Nephron progenitor cell (in vitro differentiated cells): ENCODE results near the gene PI4K2B.
"Not testable (repeated sequence)": the region's sequence is repeated elsewhere in the genome, so short reads cannot be mapped to it uniquely, and the experiment has no call there.

Source experiments
- DNase-seq: peaks from one replicate; pipeline ENCODE4 v3.0.0; 2021
- H3K27ac Mint-ChIP-seq: 2 replicates; pipeline ENCODE4 v1.8.0; 2021; ENCODE audit warnings: mild to moderate bottlenecking, moderate library complexity, mixed read lengths
- H3K27me3 Mint-ChIP-seq: 2 replicates; pipeline ENCODE4 v1.8.0; 2021; ENCODE audit warnings: mild to moderate bottlenecking, low read depth, mixed read lengths; ENCODE audit not compliant: poor library complexity
- H3K36me3 Mint-ChIP-seq: 2 replicates; pipeline ENCODE4 v1.8.0; 2021; ENCODE audit warnings: low read depth, mixed read lengths
- H3K4me1 Mint-ChIP-seq: 2 replicates; pipeline ENCODE4 v1.8.0; 2021; ENCODE audit warnings: mixed read lengths
- H3K4me3 Mint-ChIP-seq: 2 replicates; pipeline ENCODE4 v1.8.0; 2021; ENCODE audit warnings: mild to moderate bottlenecking, moderate library complexity, mixed read lengths
- H3K9me3 Mint-ChIP-seq: 2 replicates; pipeline ENCODE4 v1.8.0; 2021; ENCODE audit warnings: mild to moderate bottlenecking, moderate library complexity, mixed read lengths
- CTCF ChIP-seq: fragments of 200-600 bp; sonication (generic); IDR thresholded peaks from 2 replicates; pipeline ENCODE4 v1.5.0; 2021; ENCODE audit warnings: antibody characterized with exemption

PI4K2B gene

DNA sequence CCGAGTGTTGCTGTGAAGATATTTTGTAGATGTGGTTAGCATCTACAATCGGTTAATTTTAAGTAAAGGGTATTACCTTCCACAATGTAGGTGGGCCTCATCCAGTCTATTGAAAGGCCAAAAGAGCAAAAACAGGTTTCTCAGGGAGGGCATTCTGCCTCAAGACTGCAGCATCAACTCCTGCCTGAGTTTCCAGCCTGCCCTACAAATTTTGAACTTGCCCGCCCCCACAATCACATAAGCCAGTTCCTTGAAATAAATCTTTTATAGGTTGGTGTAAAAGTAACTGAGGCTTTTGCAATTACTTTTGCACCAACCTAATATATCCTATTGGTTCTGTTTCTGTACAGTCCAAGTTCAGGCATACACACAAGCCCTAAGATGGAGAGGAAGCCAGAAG, 22.1 kb upstream of the PI4K2B start:
- H3K9me3 Mint-ChIP-seq = peaks cover 41% of the 10 kb centered on the region
- no peak for DNase-seq
- H3K4me3 Mint-ChIP-seq = no peak overlapping the region
- no peaks in the 10 kb centered on the region for H3K36me3 Mint-ChIP-seq
- H3K27me3 Mint-ChIP-seq = no peaks in the 10 kb centered on the region
- no peak overlapping the region for H3K27ac Mint-ChIP-seq
- no peak for TF ChIP-seq CTCF
- no peaks in the 10 kb centered on the region for H3K4me1 Mint-ChIP-seq

- no peak for TF ChIP-seq CTCF
- Mint-ChIP-seq H3K27me3 (no peaks in the 10 kb centered on the region), H3K27ac (no peak overlapping the region), H3K36me3 (no peaks in the 10 kb centered on the region), H3K4me3 (no peak overlapping the region), H3K9me3 (peaks cover 41% of the 10 kb centered on the region), H3K4me1 (no peaks in the 10 kb centered on the region)
- no peak for DNase-seq
These were observed 21.0 kb upstream of the PI4K2B start for GRCh38 chr4:25212822-25213221.

DNA sequence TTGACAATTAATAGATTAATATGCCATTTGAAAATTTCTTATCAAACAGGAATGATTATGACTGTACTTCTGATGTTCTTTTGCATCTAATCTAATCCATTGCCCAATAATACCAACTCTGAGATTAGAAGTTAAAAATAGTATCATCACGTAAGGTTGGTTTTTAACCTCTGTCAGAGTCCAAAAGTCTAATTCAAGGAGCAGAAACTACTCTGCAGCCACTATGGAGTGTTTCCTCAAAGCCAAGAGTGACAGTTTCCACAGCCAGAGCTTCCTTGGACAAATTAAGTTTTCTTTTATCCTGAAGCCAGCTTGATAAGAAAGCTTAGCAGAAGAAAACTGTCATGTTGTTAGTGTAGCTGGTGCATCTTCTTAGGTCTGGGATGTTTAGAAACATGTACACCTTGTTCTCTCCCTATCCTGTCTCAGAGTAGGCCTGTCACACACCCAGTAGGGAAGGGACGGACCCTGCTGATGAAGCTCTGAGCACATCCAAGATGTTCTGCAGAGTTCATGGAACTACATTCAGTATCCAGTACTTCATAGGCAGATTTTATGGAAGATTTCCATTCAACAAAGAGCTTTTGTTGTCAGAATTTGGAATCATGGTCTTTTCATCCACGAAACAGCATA, 20.4 kb upstream of the PI4K2B start:
- no peak for DNase-seq
- H3K4me3 Mint-ChIP-seq = no peak overlapping the region
- TF ChIP-seq CTCF = no peak
- no peaks in the 10 kb centered on the region for H3K27me3 Mint-ChIP-seq
- H3K4me1 Mint-ChIP-seq = no peaks in the 10 kb centered on the region
- no peaks in the 10 kb centered on the region for H3K36me3 Mint-ChIP-seq
- no peak overlapping the region for H3K27ac Mint-ChIP-seq
- peaks cover 41% of the 10 kb centered on the region for H3K9me3 Mint-ChIP-seq

- not testable (repeated sequence) for H3K36me3 Mint-ChIP-seq, H3K4me3 Mint-ChIP-seq, H3K4me1 Mint-ChIP-seq, H3K27me3 Mint-ChIP-seq, DNase-seq, H3K27ac Mint-ChIP-seq
- H3K9me3 Mint-ChIP-seq = peaks cover 42% of the 10 kb centered on the region
These were observed 19.1 kb upstream of the PI4K2B start for GRCh38 chr4:25214750-25215149.

DNA sequence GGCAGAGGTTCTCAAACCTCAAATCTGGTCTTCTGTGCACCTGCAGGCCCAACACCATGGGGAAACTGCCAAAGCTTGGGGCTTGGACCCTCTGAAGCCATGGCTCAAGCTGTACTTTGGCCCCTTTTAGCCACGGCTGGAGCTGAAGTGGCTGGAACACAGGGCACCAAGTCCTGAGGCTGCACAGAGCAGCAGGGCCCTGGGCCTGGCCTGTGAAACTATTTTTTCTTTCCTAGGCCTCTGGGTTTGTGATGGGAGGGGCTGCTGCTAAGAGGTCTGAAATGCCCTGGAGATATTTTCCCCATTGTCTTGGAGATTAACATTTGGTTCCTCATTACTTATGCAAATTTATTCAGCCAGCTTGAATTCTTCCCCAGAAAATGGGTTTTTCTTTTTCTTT, 18.3 kb upstream of the PI4K2B start:
- DNase-seq = no peak
- no peaks in the 10 kb centered on the region for H3K36me3 Mint-ChIP-seq
- H3K27me3 Mint-ChIP-seq = no peaks in the 10 kb centered on the region
- TF ChIP-seq CTCF = no peak
- H3K4me1 Mint-ChIP-seq = no peaks in the 10 kb centered on the region
- H3K4me3 Mint-ChIP-seq = no peak overlapping the region
- peaks cover 43% of the 10 kb centered on the region for H3K9me3 Mint-ChIP-seq
- no peak overlapping the region for H3K27ac Mint-ChIP-seq

DNA sequence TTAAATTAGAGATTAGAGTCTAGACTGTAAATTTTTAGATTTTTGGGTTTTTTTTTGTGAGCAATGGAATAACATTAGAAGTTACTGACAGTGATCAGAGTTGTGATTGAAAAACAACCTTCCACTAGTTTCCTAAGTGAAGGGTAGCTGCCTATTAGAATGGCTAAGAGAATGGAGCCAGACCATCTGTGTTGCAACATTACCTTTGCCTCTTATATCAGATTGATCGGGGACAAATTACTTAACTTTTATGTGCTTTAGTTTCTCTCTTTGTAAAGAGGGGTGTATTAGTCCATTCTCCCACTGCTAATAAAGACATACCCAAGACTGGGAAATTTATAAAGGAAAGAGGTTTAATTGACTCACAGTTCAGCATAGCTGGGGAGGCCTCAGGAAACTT, 12.5 kb upstream of the PI4K2B start:
- TF ChIP-seq CTCF = no peak
- Mint-ChIP-seq H3K36me3 (peaks cover 13% of the 10 kb centered on the region), H3K9me3 (peaks cover 63% of the 10 kb centered on the region), H3K4me1 (no peaks in the 10 kb centered on the region), H3K4me3 (no peak overlapping the region), H3K27me3 (peaks cover 3% of the 10 kb centered on the region), H3K27ac (no peak overlapping the region)
- no peak for DNase-seq
